HepG2 (cell line): ENCODE results near the gene EML2. TPM values are rescaled to one million over a fixed set of nuclear protein-coding genes. Genes with fewer than 3 reads are reported as not detected.

Experiments
- ATF5 ChIP-seq: sonication (generic); formaldehyde crosslinking; IDR thresholded peaks from 2 replicates; pipeline ENCODE4 v1.4.0; 2020; ENCODE audit warnings: mild to moderate bottlenecking, low read depth, missing genetic modification reagents
- CAMTA2 ChIP-seq: sonication (generic); formaldehyde crosslinking; IDR thresholded peaks from 2 replicates; pipeline ENCODE4 v1.4.0; 2020; ENCODE audit warnings: mild to moderate bottlenecking, missing genetic modification reagents, borderline replicate concordance
- ETV5 ChIP-seq: IDR thresholded peaks from 2 replicates; pipeline ENCODE4 v1.6.1; 2018; ENCODE audit warnings: missing biosample characterization, missing genetic modification reagents, inconsistent platforms, borderline replicate concordance
- HMGA1 ChIP-seq: sonication (generic); formaldehyde crosslinking; conservative IDR thresholded peaks from 2 replicates; pipeline ENCODE4 v1.4.0; 2020; ENCODE audit warnings: missing genetic modification reagents
- KDM2A ChIP-seq: sonication (generic); formaldehyde crosslinking; IDR thresholded peaks from 2 replicates; pipeline ENCODE4 v1.4.0; 2020; ENCODE audit warnings: low read depth, missing genetic modification reagents, borderline replicate concordance
- POLR2A ChIP-seq, 2 experiments: IDR thresholded peaks; 2 replicates each; pipeline ENCODE4 v1.6.1; 2011; ENCODE audit warnings: low read depth in 2 of 2, low read length in 2 of 2, mild to moderate bottlenecking in 1 of 2, moderate library complexity in 1 of 2; ENCODE audit not compliant: insufficient read depth in 1 of 2
- PREB ChIP-seq: sonication (generic); formaldehyde crosslinking; IDR thresholded peaks from 2 replicates; pipeline ENCODE4 v1.4.0; 2020; ENCODE audit warnings: missing genetic modification reagents
- REPIN1 ChIP-seq: sonication (generic); formaldehyde crosslinking; IDR thresholded peaks from 2 replicates; pipeline ENCODE4 v1.8.0; 2022; ENCODE audit warnings: missing genetic modification reagents, low read depth, mild to moderate bottlenecking, borderline replicate concordance
- SRF ChIP-seq: IDR thresholded peaks from 2 replicates; pipeline ENCODE4 v1.6.1; 2011; ENCODE audit warnings: mild to moderate bottlenecking, low read depth, low read length, moderate library complexity
- SYNCRIP ChIP-seq: fragments of 200-400 bp; formaldehyde crosslinking; IDR thresholded peaks from 2 replicates; pipeline ENCODE4 v1.6.1; 2018; ENCODE audit warnings: mild to moderate bottlenecking, low read depth, low read length; ENCODE audit not compliant: insufficient read depth
- U2AF2 ChIP-seq: fragments of 200-400 bp; formaldehyde crosslinking; IDR thresholded peaks from 2 replicates; pipeline ENCODE4 v1.6.1; 2017; ENCODE audit warnings: low read depth, mild to moderate bottlenecking, low read length
- ZFAT ChIP-seq: sonication (generic); formaldehyde crosslinking; conservative IDR thresholded peaks from 2 replicates; pipeline ENCODE4 v1.8.1; 2023; ENCODE audit warnings: missing genetic modification reagents, inconsistent platforms
- ZFP41 ChIP-seq: sonication (generic); formaldehyde crosslinking; IDR thresholded peaks from 2 replicates; pipeline ENCODE4 v1.4.0; 2020; ENCODE audit warnings: mild to moderate bottlenecking, missing genetic modification reagents, borderline replicate concordance
- ZNF281 ChIP-seq: sonication (generic); formaldehyde crosslinking; IDR thresholded peaks from 2 replicates; pipeline ENCODE4 v1.4.0; 2020; ENCODE audit warnings: missing genetic modification reagents, borderline replicate concordance
- ZNF282 ChIP-seq: fragments of 450-650 bp; IDR thresholded peaks from 2 replicates; pipeline ENCODE4 v1.6.1; 2018; ENCODE audit not compliant: partially characterized antibody
- ZNF329 ChIP-seq: sonication (generic); formaldehyde crosslinking; IDR thresholded peaks from 2 replicates; pipeline ENCODE4 v1.9.0; 2021; ENCODE audit warnings: low read depth, mild to moderate bottlenecking, missing genetic modification reagents
- ZNF333 ChIP-seq: sonication (generic); formaldehyde crosslinking; IDR thresholded peaks from 2 replicates; pipeline ENCODE4 v1.4.0; 2020; ENCODE audit warnings: mild to moderate bottlenecking, missing genetic modification reagents, borderline replicate concordance
- ZNF629 ChIP-seq: sonication (generic); formaldehyde crosslinking; conservative IDR thresholded peaks from 2 replicates; pipeline ENCODE4 v1.5.0; 2020; ENCODE audit warnings: missing genetic modification reagents
- ZNF687 ChIP-seq: sonication (generic); formaldehyde crosslinking; IDR thresholded peaks from 2 replicates; pipeline ENCODE4 v1.5.1; 2020; ENCODE audit warnings: mild to moderate bottlenecking, missing genetic modification reagents, moderate library complexity
- ZNF747 ChIP-seq: sonication (generic); formaldehyde crosslinking; IDR thresholded peaks from 2 replicates; pipeline ENCODE4 v1.8.1; 2023; ENCODE audit warnings: missing genetic modification reagents, mild to moderate bottlenecking, borderline replicate concordance
- polyA plus RNA-seq, 8 experiments: library from polyadenylated mRNA; depleted of rRNA in 3 of 8; stranded (reverse) in 7 of 8; unstranded in 1 of 8; fragments of >200 nt; fragmentation: Illumina TruSeq in 4 of 8; extraction: Trizol in 4 of 8; gene quantifications; 2 replicates each; pipeline versions ENCODE4 v1.2.1 to v1.2.3, GENCODE V29; 2011 to 2016; ENCODE audit warnings: low read depth in 4 of 8, missing spikeins in 1 of 8, mixed read lengths in 1 of 8; ENCODE audit not compliant: insufficient read depth in 1 of 8
- total RNA-seq, 5 experiments: library from RNA; depleted of rRNA; stranded (reverse); fragments of >200 nt; fragmentation: Illumina TruSeq; extraction: Trizol; gene quantifications; 2 replicates each; pipeline ENCODE4 v1.2.3, GENCODE V29; 2016; ENCODE audit warnings: low read depth in 1 of 5

Gene EML2
- total and polyA plus RNA-seq, 2 of the 13 experiments (the other 11 are each of a cell fraction or from before 2014, with no cell fraction given), result 7.3 to 12.9 TPM

- no peak for TF ChIP-seq ZFP41
- no peak for TF ChIP-seq REPIN1 (CRISPR knock-in tag)
- TF ChIP-seq SYNCRIP, result no peak
- no peak for TF ChIP-seq PREB (CRISPR knock-in tag)
- no peak for TF ChIP-seq ZNF629 (CRISPR knock-in tag)
- peak; percentile 29; the same call in 1 of the 2 replicates for TF ChIP-seq ZNF687 (CRISPR knock-in tag)
- TF ChIP-seq ZNF281, result no peak
- TF ChIP-seq ZNF333 (CRISPR knock-in tag), result no peak
- TF ChIP-seq KDM2A (CRISPR knock-in tag), result peak; percentile 44; the same call in 1 of the 2 replicates
- TF ChIP-seq CAMTA2 (CRISPR knock-in tag), result no peak
- no peak for TF ChIP-seq U2AF2
- no peak for TF ChIP-seq ZNF329 (CRISPR knock-in tag)
- TF ChIP-seq ATF5 (CRISPR knock-in tag), result no peak
- TF ChIP-seq ZNF282, result no peak
- TF ChIP-seq ZNF747, result no peak
- TF ChIP-seq POLR2A (IDR thresholded peaks at IDR 0.05; ENCODE audit: insufficient read depth in 1 of 2, low read depth in 2 of 2, low read length in 2 of 2), result no peak
- TF ChIP-seq ZFAT, result no peak
- no peak for TF ChIP-seq SRF
- no peak for TF ChIP-seq ETV5 (CRISPR knock-in tag)
- no peak for TF ChIP-seq HMGA1 (CRISPR knock-in tag)
Measured at GRCh38 chr19:45569619-45570421, 69.4 kb downstream of the EML2 start (continued).
